NCI-H524 treated with DMSO at 0.1 percent for 48 hours (cell line): ENCODE results near the gene COPZ1.

Experiments used
- DNase-seq: peaks from one replicate; lab custom pipeline; 2025; lab: John Stamatoyannopoulos, UW

COPZ1 gene

GRCh38 chr12:54358191-54358944, 33.4 kb downstream of the COPZ1 start:
- DNase-seq = no peak

DNA sequence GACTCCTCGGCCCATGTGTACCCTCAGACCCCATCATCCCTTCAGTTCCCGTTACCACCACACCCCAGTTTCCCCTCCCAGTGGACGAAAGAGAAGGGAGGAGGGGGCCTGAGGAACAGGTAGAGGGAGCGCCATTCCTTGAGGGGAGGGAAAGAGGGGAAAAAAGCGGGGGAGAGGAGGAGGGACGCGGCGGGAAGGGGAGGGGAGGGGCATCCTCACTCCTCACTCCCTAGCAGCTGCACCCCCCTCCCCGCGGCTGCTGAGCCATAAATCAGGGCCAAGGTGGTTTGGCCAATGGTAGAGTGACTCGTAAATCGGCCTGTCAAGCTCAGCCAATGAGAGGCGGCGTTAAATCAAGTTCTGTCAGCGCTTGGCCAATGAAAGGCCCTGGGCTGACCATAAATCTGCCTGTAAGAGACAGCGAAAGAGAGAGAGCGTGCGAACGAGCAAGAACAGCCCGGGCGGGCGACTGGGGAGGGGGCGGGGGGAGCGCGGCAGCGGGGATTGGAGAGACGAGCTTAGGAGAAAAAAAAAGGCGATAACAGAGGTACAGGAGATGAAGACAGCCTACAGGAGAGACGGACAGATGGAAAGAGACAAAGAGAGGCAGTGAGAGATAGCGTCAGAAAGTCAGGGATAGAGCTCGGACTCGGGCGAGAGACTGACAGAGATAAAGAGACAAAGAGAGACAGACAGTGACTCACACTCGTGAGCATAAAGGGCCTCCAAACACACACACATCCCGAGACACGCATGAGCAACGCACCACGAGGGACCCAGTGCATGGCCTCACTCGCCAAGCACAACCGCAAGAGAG, 34.2 kb downstream of the COPZ1 start:
- DNase-seq = peak; percentile 97

- DNase-seq = no peak
Observed at GRCh38 chr12:54359762-54360351, 34.9 kb downstream of the COPZ1 start.

DNA sequence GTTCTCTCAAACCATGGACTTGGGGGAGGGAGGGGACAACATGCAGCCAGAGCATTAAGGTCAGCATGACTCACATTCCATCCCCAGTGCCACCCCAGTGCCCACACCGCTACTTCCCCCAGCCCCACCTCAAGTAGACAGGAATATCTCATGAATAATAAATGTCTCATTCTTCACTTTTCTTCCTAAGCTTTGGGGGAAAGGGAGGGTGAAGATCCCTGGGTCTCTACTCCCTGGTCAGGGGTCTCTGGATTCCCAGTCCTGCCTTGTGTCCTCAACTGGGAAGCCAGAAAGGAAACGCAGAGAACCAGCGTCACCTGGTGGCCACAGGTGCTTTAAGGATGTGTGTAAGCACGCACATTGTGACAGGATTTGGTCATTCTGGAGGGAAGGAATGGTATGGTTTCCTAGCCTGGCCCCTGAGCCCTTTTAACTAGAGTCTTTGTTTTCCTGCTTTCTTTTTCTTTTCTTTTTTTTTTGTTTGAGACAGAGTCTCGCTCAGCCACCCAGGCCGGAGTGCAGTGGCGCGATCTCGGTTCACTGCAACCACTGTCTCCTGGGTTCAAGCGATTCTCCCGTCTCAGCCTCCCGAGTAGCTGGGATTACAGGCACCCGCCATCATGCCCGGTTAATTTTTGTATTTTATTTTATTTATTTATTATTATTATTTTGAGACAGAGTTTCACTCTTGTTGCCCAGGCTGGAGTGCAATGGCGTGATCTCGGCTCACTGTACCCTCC, 36.0 kb downstream of the COPZ1 start:
- DNase-seq = no peak

- no peak for DNase-seq
Observed at GRCh38 chr12:54363047-54363446, 38.1 kb downstream of the COPZ1 start.

DNA sequence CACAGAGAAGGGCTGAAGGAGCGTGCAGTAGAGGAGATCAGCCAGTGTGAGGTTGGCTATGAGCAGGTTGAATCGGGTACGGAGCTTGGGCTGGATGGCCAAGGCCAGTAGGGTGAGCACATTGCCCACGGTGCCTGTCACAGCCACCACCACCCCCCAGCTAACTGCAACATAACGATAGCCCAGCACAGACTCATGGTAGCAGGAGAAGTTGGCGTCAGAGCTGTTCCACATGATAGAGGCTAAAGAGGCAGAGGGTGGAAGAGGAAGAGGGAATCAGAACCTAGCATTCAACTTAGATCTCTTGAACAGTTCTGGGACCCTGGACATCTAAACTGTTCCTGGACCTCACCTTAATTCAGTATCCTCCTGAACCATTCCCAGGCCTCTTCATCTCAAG, 38.7 kb downstream of the COPZ1 start:
- DNase-seq = no peak

- no peak for DNase-seq
Observed at GRCh38 chr12:54364413-54364812, 39.5 kb downstream of the COPZ1 start, which contains the start of gene GPR84. GPR84 (minus strand) TSS chr12:54364486; CDS start chr12:54363851, 635 bp downstream.

- DNase-seq = no peak
Observed at GRCh38 chr12:54368025-54368708, 43.2 kb downstream of the COPZ1 start.

DNA sequence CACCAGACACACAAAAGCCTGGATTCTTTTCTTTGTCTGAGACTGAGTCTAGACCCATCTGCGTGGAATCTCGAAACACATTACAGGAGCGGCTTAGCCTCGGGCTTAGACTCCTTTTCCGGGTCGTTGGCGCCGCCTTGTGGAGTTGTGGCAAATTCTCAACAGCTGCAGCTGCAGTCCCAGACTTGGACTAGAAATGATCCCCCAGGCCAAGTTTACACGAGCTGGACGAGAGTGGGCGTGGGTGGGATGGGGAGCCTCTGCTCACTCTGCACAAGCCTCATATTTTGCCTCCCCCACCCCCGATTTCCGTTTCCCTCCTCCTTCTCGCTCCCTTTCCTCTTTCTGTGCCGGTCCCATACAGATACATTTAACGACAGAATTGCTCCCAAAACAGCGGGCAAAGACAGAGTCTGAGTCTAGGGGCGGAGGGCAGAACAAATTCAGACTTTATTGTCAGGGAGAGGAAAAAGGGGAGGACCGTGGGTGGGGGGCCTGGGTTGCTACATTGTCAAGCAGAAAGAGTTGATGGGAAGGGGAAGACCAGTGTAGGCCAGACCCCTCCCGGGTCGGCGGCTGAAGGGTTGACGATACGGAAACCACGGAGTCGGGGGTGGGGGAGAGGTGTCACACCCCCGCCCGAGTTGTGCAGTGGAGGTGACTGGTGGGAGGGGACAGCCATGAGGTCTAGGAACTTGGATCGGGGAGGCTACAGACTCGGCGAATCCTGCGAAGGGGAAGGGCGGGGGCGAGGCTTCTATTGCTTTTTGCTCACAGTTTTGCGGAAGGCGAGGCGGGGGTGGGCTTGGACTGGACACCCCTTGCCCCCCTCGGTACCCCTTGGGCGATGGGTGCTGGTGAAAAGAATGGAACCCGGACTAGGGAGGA, 44.0 kb downstream of the COPZ1 start:
- DNase-seq = no peak

DNA sequence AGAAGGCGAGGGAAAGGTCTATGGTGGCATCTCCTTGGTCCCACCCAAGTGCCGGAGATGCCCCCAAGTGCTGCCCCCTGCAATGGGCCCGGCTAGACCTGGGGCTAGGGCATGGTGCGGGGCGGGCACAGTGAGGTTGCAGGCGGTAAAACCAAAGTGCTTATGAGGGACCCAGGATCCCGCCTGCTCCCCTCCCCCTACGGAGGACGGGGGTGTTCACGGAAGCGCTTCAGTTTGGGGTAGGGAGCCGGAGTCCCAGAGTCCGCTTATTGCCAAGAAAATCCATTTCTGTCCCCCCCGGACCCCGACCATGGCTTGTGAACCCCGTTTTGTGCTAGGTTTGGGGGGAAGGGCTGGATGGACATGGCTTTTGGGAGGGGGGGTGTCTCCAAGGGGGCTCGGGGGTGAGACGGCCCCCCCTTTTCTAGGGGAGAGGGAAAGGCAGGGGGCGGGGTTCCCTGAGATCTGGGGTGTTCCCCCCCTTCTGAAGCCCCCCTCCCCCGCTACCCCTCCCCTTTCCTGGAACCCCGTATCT, 44.7 kb downstream of the COPZ1 start:
- no peak for DNase-seq

DNA sequence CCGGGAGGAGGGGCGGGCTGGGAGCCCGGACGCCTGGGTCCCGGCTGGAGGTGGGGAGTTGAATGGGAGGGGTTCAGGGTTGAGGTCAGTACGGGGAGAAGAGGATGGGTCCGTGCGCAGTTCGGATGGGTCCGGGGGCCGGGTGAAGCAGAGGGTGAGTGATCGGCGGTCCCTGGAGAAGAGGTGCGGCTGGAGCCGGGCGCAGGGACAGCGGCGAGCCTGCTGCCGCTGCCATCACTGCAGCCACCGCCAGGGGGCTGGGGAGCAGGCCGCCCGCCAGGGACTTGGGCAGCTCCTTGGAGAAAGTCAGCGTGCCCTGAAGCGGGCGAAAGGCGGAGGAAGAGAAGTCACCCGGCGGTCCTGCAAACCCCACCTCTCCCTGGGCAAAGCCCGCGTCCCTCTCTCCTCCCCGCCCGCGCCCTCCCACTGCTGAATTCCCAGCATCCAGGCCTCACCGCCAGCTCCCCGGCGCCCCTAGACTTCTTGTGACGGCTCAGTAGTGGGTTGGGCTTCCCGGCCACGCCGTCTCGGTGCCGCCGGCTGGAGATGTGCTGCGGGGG, 45.3 kb downstream of the COPZ1 start:
- no peak for DNase-seq

GRCh38 chr12:54371328-54372112, 46.6 kb downstream of the COPZ1 start:
- no peak for DNase-seq

DNA sequence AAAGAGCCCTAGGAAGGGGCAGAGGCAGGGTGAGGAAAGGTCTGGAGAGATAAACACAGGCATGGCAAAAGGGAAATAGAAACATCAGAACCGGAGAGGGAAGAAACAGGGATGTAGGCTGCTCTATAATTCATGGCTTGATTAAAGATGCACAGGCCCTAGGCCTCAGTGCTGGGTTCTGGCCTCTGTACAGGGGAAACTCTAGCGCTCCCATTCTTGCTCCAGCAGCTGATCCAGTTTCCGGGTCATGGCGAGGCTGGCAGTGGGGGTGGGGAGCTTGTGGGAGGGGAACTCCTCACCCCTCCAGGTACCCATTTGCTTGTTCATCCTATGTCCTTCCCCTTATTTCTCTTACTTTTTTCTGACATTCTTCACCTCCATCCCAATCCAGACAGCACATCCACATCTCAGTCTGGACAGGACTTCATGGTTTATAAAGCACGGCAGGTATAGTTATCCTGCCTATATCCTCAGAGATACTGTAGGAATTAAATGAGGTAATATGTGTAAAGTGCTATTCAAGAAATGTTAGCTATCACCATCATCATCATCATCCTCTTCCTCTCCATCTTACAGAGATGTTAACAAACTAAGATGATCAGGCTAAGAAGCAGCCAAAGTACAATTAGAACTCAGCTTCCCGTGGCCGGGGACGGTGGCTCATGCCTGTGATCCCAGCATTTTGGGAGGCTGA, 47.3 kb downstream of the COPZ1 start:
- DNase-seq = no peak

DNA sequence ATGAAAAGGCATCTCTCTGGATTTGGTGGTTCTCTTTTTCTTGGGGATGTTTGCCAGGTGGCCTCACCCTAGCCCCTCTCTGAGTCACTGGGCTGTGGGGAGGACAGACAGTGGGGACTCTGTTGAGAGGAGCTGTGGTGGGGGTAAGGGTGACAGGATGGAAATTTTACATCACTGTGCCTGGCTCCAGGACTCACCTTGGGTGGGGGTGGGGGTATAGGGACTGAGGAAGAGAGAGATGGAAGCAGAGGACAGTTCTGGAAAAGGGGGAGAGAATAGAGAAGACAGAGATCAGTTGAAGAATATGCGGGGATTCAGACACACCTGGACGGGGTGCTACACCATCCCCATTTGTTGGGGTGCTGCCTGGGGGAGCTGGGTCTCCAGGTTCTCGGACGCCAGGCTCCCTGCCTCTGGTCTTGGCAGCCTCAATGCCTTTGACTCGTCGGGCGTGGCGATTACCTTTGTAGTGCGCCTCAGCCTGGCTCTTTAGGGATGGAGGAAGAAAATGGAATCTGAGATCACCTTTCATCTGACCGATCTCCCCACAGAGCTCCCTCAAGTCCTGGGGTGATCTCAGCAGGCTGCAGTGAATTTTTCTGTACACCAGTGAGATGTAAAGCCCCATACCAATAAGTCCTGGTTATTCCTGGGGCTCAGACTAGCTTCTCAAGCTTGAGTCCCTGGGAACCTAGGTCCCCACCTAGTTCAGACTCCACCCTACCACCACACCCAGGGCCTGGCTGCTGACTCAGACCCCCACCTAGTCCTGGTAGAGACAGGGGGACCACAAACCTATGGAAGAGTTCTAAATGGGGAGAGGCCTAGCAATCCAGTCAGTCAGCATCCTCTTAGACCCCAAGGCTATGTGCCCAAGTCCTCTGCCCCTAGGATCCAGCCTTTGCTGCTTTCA, 49.0 kb downstream of the COPZ1 start:
- DNase-seq = no peak

- no peak for DNase-seq
Observed at GRCh38 chr12:54374562-54375258, 49.8 kb downstream of the COPZ1 start.

GRCh38 chr12:54375259-54375579, 50.3 kb downstream of the COPZ1 start:
- no peak for DNase-seq

- no peak for DNase-seq
Observed at GRCh38 chr12:54376596-54376995, 51.7 kb downstream of the COPZ1 start.
